ENCODE results near the gene ADPRS.
A peak's percentile ranks its signal among the peaks of the same experiment; 100 is the strongest.

ADPRS gene

GRCh38 chr1:36086529-36087232 lies 2.0 kb upstream of the ADPRS start:
- no peak for DNase-seq (ENCODE audit: low read depth)
- H3K4me3 ChIP-seq (ENCODE audit: low read depth, low read length), result no peak overlapping the region

DNA sequence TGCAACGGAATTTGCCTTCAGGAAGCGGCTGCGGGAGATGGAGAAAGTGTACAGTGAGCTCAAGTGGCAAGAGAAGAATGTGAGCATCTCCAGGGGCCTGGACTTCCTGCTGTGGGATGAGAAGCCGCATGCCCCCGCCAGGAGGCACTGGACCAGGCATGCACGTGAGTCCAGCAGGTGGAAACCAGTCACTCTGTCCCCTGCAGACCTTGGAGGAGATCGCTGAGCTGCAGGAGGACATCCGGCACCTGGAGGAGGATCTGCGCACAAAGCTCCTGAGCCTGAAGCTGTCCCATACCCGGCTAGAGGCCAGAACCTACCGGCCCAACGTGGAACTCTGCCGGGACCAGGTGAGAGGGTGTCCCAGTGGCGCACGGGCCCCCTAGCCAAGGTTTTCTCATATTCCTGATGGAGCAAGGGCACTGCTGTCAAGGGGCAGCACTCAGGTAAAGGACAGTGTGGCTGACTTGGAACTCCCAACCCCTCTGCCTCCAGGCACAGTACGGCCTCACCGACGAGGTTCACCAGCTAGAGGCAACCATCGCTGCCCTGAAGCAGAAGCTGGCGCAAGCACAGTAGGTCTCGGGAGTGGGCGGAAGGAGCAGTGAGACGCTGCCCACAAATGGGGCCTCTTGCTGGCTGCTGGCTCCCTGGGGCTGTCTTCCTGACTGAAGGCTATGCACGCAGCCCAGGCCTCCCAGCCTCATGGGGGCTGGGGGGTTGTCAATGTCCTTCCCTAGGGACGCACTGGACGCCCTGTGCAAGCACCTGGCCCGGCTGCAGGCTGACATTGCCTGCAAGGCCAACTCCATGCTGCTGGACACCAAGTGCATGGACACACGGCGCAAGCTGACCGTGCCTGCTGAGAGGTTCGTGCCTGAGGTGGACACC lies 1.2 kb upstream of the ADPRS start:
- no peak for DNase-seq (ENCODE audit: low read depth)
- no peak overlapping the region for H3K4me3 ChIP-seq (ENCODE audit: low read depth, low read length)

DNA sequence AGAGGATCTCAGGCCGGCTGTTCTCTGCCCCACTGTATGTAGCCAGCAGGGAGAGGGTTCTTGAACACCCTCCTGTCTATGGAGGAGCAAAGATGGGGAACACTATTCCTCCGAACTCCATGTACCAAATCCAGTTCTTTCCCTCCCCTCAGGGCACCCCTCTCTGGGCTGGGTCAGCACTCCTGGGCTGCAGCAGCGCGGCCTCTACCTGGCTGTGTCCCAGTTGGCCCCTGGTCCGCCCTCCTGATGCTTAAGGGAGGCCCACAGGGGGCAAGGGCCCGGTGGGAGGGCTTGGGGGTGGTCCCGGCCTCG lies 471 bp upstream of the ADPRS start:
- H3K4me3 ChIP-seq (ENCODE audit: low read depth, low read length), result peak overlapping the region; percentile 94
- DNase-seq (ENCODE audit: low read depth), result no peak

GRCh38 chr1:36089393-36090121 lies 865 bp downstream of the ADPRS start:
- DNase-seq (ENCODE audit: low read depth), result no peak
- H3K4me3 ChIP-seq (ENCODE audit: low read depth, low read length), result peak overlapping the region; percentile 94

DNA sequence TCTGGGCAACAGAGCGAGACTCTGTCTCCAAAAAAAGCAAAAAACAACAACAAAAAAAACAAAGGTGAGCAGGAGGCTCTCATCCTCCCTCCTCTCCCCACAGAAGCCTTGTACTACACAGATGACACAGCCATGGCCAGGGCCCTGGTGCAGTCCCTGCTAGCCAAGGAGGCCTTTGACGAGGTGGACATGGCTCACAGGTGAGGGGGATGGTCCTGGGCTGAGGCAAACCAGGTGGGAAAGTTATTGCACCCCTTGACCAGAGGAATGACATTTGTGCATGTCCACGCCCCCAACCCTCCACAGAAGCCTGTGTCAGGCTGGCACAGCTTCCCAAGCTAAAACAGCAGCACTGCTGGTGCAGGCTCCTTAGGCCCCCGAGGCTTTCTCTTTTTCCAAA lies 2.4 kb downstream of the ADPRS start:
- H3K4me3 ChIP-seq (ENCODE audit: low read depth, low read length), result no peak overlapping the region

DNA sequence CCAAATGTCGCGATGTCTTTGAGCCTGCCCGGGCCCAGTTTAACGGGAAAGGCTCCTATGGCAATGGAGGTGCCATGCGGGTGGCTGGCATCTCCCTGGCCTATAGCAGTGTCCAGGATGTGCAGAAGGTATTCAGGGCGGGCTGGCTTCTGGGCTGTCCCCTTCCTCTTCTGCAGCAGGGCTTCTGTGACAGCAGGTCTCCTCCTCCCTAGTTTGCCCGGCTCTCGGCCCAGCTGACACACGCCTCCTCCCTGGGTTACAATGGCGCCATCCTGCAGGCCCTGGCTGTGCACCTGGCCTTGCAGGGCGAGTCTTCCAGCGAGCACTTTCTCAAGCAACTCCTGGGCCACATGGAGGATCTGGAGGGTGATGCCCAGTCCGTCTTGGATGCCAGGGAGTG lies 3.0 kb downstream of the ADPRS start:
- no peak overlapping the region for H3K4me3 ChIP-seq (ENCODE audit: low read depth, low read length)
- no peak for DNase-seq (ENCODE audit: low read depth)

More for the DNA sequence above, 2.4 kb downstream of the ADPRS start:
- DNase-seq (ENCODE audit: low read depth), result no peak

DNA sequence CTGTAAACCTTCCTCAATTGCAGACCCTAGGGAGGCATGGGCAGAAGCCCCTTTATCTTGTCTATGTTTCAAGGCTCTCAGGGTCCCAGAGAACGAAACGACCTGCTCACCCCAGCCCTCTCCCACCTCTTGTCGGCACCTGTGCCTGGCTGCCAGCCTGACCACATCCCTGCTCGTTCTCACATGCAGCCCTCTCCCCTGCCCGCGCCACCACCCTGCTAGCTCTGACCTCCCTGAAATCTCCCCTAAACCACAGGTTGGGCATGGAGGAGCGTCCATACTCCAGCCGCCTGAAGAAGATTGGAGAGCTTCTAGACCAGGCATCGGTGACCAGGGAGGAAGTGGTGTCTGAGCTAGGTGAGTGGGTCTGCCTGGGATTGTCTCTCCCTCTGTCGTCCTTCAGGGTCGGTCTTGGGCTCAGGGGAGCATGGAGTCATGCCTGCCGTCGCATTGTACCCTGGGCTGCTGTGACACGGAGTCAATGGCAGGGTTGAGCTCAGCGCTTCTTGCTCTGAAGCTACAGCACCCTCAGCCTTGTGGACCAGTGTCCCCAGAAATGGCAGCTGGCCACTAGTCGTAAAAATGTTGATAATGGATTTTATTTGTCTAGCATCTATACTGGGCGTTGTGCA lies 3.6 kb downstream of the ADPRS start:
- DNase-seq (ENCODE audit: low read depth), result no peak
- H3K4me3 ChIP-seq (ENCODE audit: low read depth, low read length), result no peak overlapping the region

DNA sequence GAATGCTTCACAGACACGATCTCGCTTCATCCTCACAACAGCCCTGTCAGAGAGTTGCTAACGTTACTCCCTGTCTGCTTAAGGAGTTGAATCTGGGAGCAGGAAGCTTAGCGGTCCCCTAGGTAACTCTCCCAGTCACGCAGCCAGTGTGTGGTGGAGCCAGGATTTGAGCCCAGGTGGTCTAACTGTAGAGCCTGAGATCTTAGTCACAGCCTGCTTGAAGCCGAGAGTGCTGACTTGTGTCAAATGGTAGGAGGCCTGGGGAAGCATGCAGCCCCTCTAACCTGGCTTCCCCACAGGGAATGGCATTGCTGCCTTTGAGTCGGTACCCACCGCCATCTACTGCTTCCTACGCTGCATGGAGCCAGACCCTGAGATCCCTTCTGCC lies 4.1 kb downstream of the ADPRS start:
- no peak overlapping the region for H3K4me3 ChIP-seq (ENCODE audit: low read depth, low read length)
- no peak for DNase-seq (ENCODE audit: low read depth)

GRCh38 chr1:36093226-36093625 lies 4.5 kb downstream of the ADPRS start:
- H3K4me3 ChIP-seq (ENCODE audit: low read depth, low read length), result no peak overlapping the region
- DNase-seq (ENCODE audit: low read depth), result no peak

GRCh38 chr1:36093929-36094328 lies 5.2 kb downstream of the ADPRS start:
- H3K4me3 ChIP-seq (ENCODE audit: low read depth, low read length), result no peak overlapping the region
- no peak for DNase-seq (ENCODE audit: low read depth)

- DNase-seq (ENCODE audit: low read depth), result no peak
- no peak overlapping the region for H3K4me3 ChIP-seq (ENCODE audit: low read depth, low read length)
Observed at GRCh38 chr1:36094621-36095061, 5.9 kb downstream of the ADPRS start.

DNA sequence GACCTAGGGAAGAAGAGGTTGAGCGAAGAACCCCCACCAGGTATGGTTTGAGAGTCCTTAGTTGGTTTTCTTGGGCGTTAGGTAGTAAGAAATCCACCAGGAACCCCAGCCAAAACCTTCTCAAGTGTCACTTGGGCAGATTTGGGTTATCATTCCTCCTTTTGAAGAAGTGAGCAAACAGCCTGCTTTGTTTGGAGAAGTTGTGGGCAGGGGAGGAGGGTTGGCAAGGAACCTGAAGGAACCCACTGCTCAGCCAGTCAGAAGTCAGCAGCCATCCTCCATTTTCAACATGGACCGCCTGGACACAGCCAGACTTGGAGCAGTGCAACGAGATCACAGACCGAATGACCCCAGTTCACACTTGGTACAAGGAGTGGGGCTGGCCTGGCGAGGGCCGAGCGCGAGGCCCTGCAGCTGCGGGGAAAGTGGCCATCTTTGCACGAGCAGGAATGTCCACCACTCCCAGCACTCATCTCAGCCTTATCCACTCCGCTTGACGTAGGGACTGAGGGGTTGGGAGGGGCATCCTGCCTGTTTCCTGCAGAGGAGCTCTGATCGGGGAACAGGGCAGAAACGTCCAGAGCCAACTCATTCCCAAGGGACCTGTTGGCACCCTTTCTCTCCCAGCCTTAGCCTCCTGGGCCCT lies 7.2 kb downstream of the ADPRS start:
- no peak overlapping the region for H3K4me3 ChIP-seq (ENCODE audit: low read depth, low read length)
- no peak for DNase-seq (ENCODE audit: low read depth)

GRCh38 chr1:36096500-36097432 lies 8.1 kb downstream of the ADPRS start:
- H3K4me3 ChIP-seq (ENCODE audit: low read depth, low read length), result no peak overlapping the region
- no peak for DNase-seq (ENCODE audit: low read depth)

DNA sequence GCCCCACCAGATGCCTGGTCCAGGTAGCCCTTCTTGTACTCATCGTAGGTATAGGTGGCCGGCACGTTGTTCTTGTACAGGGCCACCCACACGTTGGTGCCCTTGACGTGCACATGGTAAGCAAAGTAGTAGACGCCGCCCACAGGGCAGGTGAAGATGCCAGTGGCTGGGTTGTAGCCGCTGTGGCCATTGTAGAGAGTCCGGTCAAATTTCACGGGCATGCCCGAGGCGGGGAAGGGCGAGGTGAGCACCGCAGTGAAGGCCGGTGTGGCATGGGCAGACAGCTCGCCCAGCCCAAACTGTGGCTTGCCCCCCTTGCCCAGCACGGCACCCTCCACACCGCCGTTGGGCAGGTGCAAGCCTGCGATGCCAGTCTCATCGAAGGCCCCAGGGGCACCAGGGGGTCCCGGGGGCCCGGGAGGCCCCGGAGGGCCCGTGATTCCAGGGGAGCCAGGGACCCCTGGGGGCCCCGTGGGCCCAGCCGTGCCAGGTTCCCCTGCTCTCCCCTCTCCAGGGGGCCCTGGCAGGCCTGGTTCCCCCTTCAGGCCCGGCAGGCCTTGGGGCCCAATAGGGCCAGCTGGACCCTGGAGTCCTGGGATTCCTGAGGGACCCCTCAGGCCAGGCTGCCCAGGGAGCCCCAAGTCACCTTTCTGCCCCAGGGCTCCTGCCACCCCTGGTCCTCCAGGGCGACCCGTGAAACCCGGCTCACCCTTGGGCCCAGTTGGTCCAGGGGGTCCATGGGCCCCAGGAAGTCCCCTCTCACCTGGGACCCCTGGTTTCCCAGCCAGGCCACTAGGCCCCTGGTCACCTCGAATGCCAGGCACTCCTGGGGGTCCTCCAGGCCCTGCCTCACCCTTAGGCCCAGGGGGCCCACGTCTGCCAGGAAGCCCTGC lies 9.2 kb downstream of the ADPRS start:
- H3K4me3 ChIP-seq (ENCODE audit: low read depth, low read length), result no peak overlapping the region
- DNase-seq (ENCODE audit: low read depth), result no peak

- no peak for DNase-seq (ENCODE audit: low read depth)
- no peak overlapping the region for H3K4me3 ChIP-seq (ENCODE audit: low read depth, low read length)
Observed at GRCh38 chr1:36098650-36099365, 10.1 kb downstream of the ADPRS start.

GRCh38 chr1:36099681-36100341 lies 11.1 kb downstream of the ADPRS start:
- DNase-seq (ENCODE audit: low read depth), result no peak
- no peak overlapping the region for H3K4me3 ChIP-seq (ENCODE audit: low read depth, low read length)

Data from skeletal muscle cell (primary cell).